ENCODE data around the gene RPS25.

RPS25 gene

DNA sequence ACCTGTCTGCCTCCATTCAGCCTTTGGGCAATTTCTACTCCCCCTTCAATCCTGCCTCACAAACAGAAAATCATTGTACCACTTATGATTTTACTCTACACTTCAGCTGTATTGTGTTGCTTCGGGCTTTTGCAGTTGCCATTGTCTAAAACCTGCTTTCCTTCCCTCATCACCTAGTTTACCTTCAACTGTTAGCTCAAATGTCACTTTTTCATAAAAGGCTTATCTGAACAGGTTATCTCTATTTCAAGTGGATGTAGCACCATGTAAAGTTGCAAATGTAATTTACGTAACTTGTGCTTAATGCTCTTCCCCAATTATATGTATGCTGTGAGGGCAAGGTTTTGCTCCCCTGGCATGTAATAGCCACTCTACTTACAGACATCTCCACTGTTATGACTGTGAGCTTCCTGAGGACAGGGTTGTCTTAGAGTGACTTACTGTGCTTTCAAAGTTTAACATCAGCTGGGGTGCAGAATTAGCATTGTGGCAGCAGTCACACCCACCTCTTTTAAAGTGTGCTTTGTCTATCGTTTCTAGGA, 5.4 kb downstream of the RPS25 start:
- TF ChIP-seq, protein P1, sequence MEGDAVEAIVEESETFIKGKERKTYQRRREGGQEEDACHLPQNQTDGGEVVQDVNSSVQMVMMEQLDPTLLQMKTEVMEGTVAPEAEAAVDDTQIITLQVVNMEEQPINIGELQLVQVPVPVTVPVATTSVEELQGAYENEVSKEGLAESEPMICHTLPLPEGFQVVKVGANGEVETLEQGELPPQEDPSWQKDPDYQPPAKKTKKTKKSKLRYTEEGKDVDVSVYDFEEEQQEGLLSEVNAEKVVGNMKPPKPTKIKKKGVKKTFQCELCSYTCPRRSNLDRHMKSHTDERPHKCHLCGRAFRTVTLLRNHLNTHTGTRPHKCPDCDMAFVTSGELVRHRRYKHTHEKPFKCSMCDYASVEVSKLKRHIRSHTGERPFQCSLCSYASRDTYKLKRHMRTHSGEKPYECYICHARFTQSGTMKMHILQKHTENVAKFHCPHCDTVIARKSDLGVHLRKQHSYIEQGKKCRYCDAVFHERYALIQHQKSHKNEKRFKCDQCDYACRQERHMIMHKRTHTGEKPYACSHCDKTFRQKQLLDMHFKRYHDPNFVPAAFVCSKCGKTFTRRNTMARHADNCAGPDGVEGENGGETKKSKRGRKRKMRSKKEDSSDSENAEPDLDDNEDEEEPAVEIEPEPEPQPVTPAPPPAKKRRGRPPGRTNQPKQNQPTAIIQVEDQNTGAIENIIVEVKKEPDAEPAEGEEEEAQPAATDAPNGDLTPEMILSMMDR (IDR thresholded peaks at IDR 0.05; ENCODE audit: extremely low read depth, missing control alignments), result no peak
- no peak for DNase-seq (ENCODE audit: low spot score)

DNA sequence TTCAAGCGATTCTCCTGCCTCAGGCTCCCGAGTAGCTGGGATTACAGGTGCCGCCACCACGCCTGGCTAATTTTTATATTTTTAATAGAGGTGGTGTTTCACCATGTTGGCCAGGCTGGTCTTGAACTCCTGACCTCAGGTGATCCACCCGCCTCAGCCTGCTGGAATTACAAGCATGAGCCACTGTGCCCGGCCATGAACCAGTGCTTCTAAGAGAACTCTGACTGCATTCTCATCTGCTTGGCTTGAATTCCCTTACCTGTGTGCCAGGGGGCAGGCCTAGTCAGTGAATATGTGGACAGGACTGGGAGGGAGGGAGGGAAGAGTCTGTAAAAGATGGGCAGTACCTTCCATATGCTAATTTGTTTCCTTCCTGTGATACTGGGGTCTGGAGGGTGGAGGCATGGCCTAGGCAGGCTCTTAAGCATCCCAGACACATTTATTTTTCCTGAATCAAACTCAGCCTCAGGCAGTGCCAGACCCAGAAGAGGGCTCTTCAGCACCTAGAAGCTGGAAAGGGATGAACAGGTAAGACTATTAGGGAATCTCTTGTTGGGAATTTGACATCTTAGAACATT, 6.6 kb downstream of the RPS25 start:
- no peak for DNase-seq (ENCODE audit: low spot score)

DNA sequence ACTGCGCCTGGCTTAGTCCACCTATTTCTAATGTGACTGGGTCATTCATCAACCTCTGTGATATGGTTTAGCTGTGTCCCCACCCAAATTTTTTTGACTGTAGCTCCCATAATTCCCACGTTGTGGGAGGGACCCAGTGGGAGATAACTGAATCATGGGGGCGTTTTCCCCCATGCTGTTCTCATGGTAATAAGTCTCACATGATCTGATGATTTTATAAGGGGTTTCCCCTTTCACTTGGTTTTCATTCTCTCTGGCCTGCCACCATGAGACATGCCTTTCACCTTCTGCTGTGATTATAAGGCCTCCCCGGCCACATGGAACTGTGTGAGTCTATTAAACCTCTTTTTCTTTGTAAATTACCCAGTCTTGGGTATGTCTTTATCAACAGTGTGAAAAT, 11.5 kb downstream of the RPS25 start:
- TF ChIP-seq, protein P1 (IDR thresholded peaks at IDR 0.05; ENCODE audit: extremely low read depth, missing control alignments), result no peak
- no peak for DNase-seq (ENCODE audit: low spot score)

More for the DNA sequence above, 6.6 kb downstream of the RPS25 start:
- TF ChIP-seq, protein P1 (IDR thresholded peaks at IDR 0.05; ENCODE audit: extremely low read depth, missing control alignments), result no peak

DNA sequence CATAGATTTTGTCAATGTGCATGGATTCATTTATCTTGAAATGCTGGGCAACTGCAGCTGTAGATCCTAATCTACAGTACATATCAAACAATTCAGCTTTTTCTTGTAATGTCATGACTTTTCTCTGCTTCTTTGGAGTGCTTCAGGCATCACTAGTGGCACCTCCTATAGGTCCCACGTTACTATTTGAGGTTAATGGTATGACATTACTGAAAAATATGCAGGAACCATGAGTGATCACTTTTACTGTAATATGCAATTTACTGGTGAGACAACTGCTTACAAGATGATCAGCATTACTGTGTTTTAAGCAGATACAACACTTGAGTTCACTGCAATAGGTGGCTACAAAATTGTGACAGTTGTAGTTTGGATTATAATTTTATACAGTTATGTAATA, 17.2 kb downstream of the RPS25 start:
- DNase-seq (ENCODE audit: low spot score), result no peak
- TF ChIP-seq, protein P1 (IDR thresholded peaks at IDR 0.05; ENCODE audit: extremely low read depth, missing control alignments), result no peak

DNA sequence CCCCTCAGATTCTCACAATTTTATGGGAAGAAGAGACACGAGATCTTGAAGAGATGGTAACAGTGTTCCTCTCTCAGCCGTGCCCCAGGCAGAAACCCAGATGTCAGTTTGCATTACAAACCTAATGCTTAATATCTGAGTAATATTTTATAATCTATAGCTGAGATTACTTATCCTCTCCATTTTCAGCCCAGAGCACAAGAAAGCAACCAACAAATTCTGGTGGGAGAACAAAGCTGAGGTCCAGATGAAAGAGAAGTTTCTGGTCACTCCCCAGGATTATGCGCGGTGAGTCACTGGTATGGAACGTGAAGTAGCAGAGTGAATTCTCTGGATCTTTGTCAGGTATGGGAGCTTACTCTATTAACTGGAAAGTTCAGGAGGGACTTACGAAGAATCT, 19.3 kb downstream of the RPS25 start:
- no peak for DNase-seq (ENCODE audit: low spot score)
- TF ChIP-seq, protein P1 (IDR thresholded peaks at IDR 0.05; ENCODE audit: extremely low read depth, missing control alignments), result no peak

DNA sequence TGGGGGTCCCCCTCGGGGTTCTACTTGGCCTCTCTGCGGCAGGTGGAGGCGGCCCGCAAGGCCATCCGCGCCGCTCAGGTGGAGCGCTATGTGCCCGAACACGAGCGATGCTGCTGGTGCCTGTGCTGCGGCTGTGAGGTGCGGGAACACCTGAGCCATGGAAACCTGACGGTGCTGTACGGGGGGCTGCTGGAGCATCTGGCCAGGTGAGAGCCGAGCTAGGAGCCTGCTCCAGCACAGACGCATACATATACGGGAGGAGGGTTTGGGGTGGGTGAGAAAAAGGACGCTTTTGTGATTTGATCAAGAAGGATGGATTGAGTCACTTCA, 19.8 kb downstream of the RPS25 start:
- TF ChIP-seq, protein P1 (IDR thresholded peaks at IDR 0.05; ENCODE audit: extremely low read depth, missing control alignments), result no peak
- DNase-seq (ENCODE audit: low spot score), result no peak

DNA sequence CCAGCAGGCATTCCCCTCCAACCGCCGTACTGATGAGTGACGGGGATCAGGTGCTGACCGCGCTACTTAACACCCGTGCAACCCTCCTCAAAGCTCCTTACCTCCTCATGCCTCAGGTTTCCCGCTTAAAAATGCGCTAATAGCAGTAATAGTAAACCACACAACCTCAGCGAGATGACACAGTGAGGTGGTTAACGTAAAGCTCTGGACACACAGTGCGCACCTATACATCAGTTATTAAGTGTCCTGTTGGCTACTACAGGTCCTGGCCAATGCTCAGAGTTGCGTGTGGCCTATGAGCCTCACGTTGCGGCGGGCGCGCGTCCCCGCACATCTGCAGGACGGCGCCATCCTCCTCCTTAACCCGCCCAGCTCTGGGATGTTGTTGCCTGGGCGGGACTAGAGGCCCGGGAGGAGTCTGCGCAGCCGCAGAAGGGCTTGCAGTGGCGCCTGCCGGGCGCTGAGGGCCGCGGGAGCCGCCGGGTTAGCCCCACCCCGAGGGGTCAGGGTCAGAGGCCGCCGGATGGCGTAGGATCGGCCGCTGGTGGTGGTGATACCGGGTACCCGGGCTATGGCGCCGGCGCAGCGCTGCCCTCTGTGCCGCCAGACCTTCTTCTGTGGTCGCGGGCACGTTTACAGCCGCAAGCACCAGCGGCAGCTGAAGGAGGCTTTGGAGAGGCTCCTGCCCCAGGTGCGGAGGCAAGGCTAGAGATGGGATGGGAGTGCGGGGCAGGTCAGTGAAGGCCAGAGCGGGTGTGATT, 20.3 kb downstream of the RPS25 start, which contains the start of gene CENATAC:
Gene CENATAC (plus strand): TSS at position 512 of the 761 bp plus-strand sequence. CDS start 60 bp downstream, at position 572.
- TF ChIP-seq, protein P1 (IDR thresholded peaks at IDR 0.05; ENCODE audit: extremely low read depth, missing control alignments), result no peak
- DNase-seq (ENCODE audit: low spot score), result peak; percentile 99
